ENCODE results near the gene MYH10.

DNA sequence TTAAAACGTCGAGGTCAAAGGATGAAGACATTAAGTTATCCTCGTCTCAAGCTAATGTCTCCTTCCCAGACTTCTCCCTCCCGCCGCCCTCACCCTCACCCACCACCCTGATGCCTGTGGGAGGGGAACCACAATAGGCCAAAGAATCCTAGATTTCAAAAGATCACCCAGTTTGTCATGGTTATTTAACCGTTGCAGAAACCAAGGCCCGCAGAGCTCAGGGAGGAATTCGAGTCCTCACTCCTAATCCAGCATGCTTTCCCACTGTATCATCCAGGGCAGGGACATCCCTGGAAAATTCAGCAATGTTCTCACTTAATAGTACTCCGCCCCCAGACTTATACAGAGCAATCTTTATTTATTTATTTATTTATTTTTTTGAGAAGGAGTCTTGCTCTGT is 41.8 kb upstream of the MYH10 start:
- TF ChIP-seq ZNF565 (CRISPR knock-in tag; conservative IDR thresholded peaks at IDR 0.05; ENCODE audit: low read depth) (no peak), PPARA (CRISPR knock-in tag; IDR thresholded peaks at IDR 0.05; ENCODE audit: borderline replicate concordance) (no peak), CSDC2 (CRISPR knock-in tag; IDR thresholded peaks at IDR 0.05) (no peak), ZFP30 (CRISPR knock-in tag; IDR thresholded peaks at IDR 0.05) (no peak), ZFP3 (CRISPR knock-in tag; IDR thresholded peaks at IDR 0.05) (no peak), ESRRG (CRISPR knock-in tag; IDR thresholded peaks at IDR 0.05) (no peak), ARNTL (CRISPR knock-in tag; IDR thresholded peaks at IDR 0.05; ENCODE audit: borderline replicate concordance, low read depth) (no peak)
- TF ChIP-seq, protein P1, sequence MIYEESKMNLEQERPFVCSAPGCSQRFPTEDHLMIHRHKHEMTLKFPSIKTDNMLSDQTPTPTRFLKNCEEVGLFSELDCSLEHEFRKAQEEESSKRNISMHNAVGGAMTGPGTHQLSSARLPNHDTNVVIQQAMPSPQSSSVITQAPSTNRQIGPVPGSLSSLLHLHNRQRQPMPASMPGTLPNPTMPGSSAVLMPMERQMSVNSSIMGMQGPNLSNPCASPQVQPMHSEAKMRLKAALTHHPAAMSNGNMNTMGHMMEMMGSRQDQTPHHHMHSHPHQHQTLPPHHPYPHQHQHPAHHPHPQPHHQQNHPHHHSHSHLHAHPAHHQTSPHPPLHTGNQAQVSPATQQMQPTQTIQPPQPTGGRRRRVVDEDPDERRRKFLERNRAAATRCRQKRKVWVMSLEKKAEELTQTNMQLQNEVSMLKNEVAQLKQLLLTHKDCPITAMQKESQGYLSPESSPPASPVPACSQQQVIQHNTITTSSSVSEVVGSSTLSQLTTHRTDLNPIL (CRISPR knock-in tag; IDR thresholded peaks at IDR 0.05; ENCODE audit: low read depth) = no peak
- TF ChIP-seq, protein P2, sequence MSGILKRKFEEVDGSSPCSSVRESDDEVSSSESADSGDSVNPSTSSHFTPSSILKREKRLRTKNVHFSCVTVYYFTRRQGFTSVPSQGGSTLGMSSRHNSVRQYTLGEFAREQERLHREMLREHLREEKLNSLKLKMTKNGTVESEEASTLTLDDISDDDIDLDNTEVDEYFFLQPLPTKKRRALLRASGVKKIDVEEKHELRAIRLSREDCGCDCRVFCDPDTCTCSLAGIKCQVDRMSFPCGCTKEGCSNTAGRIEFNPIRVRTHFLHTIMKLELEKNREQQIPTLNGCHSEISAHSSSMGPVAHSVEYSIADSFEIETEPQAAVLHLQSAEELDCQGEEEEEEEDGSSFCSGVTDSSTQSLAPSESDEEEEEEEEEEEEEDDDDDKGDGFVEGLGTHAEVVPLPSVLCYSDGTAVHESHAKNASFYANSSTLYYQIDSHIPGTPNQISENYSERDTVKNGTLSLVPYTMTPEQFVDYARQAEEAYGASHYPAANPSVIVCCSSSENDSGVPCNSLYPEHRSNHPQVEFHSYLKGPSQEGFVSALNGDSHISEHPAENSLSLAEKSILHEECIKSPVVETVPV (CRISPR knock-in tag; IDR thresholded peaks at IDR 0.05) = no peak
- TF ChIP-seq, protein P3, sequence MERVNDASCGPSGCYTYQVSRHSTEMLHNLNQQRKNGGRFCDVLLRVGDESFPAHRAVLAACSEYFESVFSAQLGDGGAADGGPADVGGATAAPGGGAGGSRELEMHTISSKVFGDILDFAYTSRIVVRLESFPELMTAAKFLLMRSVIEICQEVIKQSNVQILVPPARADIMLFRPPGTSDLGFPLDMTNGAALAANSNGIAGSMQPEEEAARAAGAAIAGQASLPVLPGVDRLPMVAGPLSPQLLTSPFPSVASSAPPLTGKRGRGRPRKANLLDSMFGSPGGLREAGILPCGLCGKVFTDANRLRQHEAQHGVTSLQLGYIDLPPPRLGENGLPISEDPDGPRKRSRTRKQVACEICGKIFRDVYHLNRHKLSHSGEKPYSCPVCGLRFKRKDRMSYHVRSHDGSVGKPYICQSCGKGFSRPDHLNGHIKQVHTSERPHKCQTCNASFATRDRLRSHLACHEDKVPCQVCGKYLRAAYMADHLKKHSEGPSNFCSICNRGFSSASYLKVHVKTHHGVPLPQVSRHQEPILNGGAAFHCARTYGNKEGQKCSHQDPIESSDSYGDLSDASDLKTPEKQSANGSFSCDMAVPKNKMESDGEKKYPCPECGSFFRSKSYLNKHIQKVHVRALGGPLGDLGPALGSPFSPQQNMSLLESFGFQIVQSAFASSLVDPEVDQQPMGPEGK (CRISPR knock-in tag; IDR thresholded peaks at IDR 0.05; ENCODE audit: borderline replicate concordance) = no peak
